GM12875 (cell line): Measurements from ENCODE around the gene TMPRSS9.
"Not testable (repeated sequence)": the region's sequence is repeated elsewhere in the genome, so short reads cannot be mapped to it uniquely, and the experiment has no call there.

Experiments
- H3K4me3 ChIP-seq: one replicate; pipeline ENCODE4 v1.5.1; 2011; ENCODE audit warnings: low read depth, low read length, control low read depth
- CTCF ChIP-seq: IDR thresholded peaks from 2 replicates; pipeline ENCODE4 v1.5.1; 2011; ENCODE audit warnings: low read depth, mild to moderate bottlenecking, control low read depth, inconsistent platforms, low read length, moderate library complexity, borderline replicate concordance; ENCODE audit not compliant: insufficient read depth

The TMPRSS9 gene

DNA sequence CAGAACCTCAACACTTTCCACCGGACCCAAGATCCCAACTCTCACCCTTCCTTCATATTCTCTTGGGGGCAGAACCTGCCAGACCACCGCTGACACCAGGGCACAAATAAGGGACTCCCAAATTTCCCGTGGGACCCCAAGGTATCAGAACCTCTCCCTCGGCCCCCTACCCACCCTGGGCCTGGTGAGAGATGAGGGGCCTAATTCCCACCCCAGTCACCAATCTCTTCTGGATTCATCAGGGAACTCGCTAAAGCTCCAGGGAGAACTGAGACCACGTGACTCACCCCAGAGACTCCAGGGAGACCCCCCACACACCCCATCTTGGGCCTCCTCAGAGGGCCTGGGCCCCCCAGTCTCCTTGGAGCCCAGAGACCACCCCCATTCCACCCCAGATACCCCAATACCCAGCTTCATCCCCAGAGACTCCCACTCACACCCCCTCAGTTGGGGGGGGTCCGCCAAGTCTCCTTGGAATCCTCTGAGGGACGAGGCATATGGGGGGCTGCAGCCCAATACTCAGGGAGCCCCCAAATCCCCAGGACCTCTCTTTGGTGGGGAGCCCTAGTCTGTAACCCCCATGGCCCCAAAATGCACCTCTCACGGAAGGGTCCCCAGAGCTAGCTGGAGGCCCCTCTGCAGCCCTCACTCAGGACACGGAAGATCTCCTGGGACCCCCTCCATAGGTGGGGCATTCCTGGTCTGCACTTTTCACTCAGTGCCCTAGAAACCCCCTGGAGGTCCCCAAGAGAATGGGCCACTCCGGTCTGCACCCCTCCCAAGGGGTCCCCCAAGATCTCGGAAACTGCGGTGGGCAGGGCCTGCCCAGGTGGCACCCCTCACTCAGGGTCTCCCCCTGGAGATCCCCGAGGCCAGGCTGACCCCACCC lies 95.1 kb downstream of the TMPRSS9 start:
- peak overlapping the region; percentile 95 for H3K4me3 ChIP-seq

DNA sequence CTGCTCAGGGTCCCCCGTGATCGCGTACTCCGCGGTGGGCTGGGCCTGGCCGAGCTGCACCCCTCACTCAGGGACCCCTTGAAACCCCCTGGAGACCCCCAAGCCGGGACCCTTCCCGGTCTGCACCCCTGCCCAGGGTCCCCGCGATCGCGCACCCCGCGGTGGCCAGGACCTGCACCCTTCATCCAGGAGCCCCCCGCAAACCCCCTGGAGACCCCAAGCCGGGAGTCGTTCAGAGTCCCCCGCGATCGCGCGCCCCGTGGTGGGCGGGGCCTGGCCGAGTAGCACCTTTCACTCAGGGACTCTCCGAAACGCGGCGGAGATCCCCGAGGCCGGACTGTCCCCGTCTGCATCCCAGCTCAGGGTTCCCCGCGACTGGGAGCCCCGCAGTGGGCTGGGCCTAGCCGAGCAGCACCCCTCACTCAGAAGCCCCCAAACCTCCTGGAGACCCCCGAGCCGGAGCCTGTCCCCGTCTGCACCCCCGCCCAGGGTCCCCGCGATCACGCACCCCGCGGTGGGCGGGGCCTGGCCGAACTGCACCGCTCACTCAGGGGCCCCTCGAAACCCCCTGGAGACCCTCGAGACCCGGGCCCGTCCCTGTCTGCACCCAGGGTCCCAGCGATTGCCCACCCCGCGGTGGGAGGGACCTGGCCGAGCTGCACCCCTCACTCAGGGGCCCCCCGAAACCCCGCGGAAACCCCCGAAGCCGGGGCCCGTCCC lies 95.9 kb downstream of the TMPRSS9 start:
- TF ChIP-seq CTCF: no peak
- H3K4me3 ChIP-seq: peak overlapping the region; percentile 95

More for the DNA sequence above, 95.1 kb downstream of the TMPRSS9 start:
- no peak for TF ChIP-seq CTCF

DNA sequence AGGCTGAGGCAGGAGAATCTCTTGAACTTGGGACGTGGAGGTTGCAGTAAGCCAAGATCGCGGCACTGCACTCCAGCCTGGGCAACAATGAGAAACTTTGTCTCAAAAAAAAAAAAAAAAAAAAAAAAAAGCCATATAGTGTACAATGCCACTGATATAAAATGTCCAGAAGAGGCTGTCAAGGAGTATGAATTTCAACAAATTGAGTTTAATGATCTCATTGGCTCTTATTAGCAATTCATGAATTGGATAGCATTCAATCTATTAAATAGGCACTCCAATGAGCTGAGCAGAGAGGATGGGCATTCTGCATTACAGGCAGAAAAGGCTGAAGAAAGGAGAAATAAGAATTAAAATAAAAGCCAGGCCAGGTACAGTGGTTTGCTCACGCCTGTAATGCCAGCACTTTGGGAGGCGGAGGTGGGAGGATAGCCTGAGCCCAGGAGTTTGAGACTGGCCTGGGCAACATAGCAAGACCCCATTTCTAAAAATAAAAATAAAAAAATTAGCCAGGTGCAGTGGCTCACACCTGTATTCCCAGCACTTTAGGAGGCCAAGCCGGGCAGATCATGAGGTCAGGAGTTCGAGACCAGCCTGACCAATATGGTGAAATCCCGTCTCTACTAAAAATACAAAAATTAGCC lies 97.5 kb downstream of the TMPRSS9 start:
- H3K4me3 ChIP-seq: no peak overlapping the region
- TF ChIP-seq CTCF: no peak

DNA sequence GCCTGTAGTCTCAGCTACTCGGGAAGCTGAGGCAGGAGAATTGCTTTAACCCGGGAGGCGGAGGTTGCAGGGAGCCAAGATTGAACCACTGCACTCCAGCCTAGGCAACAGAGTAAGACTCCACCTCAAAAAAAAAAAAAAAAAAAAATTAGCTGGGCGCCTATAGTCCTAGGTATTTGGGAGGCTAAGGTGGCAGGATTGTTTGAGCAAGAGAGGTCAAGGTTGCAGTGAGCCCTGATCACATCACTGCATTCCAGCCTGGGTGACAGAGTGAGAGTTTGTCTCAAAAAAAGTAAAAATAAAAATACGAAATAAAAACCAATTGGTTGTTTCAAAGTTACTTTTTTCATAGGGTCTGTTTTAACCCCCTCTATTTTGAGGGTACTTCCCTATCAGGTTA lies 98.0 kb downstream of the TMPRSS9 start:
- no peak overlapping the region for H3K4me3 ChIP-seq
- TF ChIP-seq CTCF: no peak

GRCh38 chr19:2458776-2459175 lies 98.7 kb downstream of the TMPRSS9 start:
- H3K4me3 ChIP-seq: not testable (repeated sequence)

- no peak overlapping the region for H3K4me3 ChIP-seq
- no peak for TF ChIP-seq CTCF
These were observed 100.2 kb downstream of the TMPRSS9 start for GRCh38 chr19:2460245-2460644.
